ENCODE data around the gene ASXL1.

Gene ASXL1

DNA sequence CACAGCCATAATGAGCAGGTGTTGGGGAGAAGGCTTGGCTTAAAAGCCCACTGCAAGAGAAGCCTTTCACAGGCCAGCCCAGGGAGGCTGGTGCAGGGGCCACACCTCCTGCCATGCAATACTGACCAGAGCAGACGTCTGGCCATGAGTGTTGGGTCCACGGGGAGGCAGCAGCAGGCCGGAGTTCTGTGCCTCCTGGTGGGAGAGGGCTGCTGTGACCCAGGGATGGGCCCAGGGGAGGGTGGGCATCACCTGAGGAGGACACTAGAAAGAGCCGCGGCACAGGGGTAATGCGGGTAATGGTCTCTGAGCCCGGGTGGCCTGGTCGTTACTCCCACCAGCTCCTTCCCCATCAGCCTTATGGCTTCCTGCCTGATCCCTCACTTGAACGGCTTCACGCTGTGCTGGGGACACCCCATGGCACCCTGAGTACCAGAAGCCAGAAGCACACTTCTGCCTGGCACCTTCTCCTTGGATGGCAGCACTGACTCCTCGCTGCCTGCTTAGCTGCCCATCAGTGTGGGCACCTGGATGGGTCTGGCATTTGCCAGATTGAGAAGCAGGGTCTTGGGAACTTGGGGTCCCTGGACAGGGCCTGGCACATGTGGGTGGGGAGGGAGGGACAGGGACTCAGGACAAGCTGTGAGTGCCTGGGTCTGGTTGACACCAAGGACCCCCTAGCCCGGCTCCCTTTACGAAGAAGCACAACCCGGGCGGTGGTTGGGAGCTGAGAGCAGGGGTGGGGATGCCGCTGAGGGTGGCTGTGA is 108.8 kb downstream of the ASXL1 start:
- DNase-seq (ENCODE audit: low spot score), result no peak

GRCh38 chr20:32467506-32468312 is 109.6 kb downstream of the ASXL1 start:
- DNase-seq (ENCODE audit: low spot score), result no peak

GRCh38 chr20:32468313-32468640 is 110.1 kb downstream of the ASXL1 start:
- DNase-seq (ENCODE audit: low spot score), result no peak

DNA sequence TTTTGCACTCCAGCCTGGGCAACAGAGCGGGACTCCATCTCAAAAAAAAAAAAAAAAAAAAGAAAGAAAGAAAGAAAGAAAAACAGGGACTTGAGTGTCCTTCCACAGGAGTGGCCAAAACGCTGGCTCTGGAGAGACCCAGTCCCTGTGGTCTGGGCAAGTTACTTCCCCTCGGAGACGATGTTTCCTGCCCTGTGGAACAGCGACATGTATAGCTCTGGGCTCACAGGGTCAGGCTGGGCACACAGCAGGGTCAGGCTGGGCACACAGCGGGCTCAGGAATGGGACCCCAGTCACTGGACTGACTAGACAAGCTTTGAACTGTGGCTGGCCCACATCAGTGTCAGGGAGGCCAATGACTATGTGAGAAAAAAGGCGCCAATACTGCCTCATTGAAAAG is 110.7 kb downstream of the ASXL1 start:
- no peak for DNase-seq (ENCODE audit: low spot score)

DNA sequence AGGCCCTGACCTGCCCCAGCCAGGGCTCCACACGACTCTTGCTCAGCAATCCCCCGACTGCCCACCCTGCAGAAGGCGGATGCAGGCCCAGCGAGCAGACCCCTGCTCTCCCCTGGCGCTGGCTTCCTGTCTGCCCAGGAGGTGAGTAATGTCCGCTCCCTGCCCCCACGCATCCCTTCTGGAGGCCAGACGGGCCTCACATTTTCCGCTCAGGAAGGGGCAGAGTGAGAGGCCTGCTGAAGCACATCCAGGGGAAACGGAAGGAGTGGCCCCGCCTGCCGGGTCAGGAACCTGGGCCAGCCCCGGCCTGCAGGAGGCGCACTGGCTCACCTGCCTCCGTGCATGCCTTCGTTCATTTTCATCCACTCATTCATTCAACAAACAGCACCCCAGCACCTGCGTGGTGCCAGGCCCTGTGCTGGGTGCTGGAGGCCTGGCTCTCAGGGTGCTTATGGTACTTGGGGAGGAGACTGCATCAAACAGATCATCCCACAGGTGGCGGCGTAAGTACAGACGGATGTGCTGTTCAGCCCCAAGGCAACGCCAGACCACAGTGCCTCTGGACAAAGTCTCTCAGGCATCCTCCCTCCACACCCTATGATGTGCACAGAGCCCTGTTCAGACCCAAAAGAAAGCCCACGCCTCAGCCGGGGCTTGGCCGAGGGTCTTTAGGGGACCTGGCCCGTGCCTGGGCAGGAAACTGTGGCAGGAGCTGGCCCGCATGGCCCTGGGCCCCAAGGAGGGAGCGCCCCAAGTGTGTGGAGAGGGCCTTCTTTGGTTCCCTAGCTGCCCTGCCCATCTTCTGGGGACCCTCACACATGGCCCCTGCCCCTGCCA is 112.1 kb downstream of the ASXL1 start:
- DNase-seq (ENCODE audit: low spot score), result peak; percentile 64

DNA sequence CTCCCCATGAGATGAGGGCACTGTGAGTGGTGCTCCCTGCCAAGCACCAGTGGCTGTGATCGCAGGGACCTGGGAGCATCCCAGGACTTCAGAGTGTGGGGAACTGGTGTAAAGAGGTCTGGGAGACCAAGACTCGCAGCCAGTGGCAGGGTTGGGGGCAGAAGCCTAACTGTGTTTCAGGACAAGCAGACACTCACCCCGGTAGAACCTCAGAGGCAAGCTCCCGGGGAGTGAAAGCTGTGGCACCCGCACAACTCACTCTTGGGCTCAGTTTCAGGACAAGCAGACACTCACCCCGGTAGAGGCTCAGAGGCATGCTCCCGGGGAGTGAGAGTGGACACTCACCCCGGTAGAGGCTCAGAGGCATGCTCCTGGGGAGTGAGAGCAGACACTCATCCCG is 112.8 kb downstream of the ASXL1 start:
- DNase-seq (ENCODE audit: low spot score), result no peak

DNA sequence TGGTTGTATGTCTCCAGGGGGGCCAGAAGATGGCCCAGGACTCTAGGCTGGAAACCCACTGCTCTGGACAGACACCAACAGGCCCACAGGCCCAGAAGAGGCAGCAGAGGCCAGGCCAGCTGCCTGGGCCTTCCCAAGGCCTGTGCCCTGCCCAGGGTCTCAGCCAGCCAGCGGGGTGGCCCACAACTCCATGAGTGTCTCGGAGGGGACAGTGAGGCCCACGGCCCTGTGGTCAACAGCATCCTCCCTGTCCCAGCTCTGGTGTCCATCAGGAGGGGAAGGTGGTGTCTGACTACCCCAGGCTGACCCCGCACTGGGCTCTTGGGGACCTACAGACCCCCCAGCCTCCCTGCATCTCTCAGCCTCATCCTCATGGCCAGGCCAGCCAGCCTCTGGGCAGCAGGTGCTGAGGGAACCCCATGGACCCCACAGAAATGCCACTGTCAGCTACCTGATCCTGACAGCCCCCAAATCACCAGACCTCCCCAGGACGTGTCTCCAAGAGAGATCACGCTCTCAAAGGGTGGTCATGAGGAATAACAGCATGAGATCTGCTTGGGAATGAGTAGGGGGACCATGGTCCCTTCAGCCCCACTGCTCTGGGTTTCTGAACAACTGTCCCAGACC is 114.6 kb downstream of the ASXL1 start:
- DNase-seq (ENCODE audit: low spot score), result no peak

DNA sequence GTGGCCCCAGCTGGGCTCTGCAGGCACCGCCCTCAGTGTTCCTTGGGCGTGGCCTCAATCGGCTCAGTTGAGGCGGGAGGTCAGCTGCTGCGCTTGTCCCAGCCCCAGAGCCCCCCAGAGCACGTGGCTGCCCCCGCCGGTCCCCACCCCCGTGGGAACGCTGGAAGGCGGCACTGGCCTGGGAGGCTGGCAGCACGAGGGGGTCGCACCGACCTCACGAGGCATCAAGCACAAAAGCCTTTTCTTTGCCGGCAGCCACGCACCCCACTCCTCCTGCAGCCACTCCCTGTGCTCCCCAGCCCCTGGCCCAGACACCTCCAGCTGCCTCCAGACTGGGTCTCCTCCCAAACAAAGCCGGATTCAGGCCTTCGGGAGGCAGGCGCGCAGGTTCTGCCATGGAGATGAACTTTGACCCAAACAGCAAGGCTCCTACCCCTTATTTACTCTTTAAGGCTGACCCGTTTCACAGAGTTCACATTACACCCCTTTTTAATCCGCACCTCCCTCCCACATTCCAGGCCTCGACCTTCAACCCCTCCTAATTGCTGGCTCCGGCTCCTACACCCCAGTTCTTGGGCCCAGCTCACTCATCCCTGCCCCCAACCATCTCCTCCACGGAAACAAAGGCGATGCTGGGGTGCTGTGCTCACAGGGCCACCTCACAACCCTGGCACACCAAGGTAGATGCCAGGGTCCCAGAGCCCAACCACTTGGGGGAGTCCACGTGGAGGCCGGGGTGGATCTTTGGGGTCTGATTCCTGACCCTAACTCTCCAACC is 115.3 kb downstream of the ASXL1 start:
- DNase-seq (ENCODE audit: low spot score), result no peak

- DNase-seq (ENCODE audit: low spot score), result peak; percentile 40
These were observed 116.0 kb downstream of the ASXL1 start for GRCh38 chr20:32474009-32474716.

- no peak for DNase-seq (ENCODE audit: low spot score)
These were observed 116.5 kb downstream of the ASXL1 start for GRCh38 chr20:32474717-32474966.

- peak; percentile 99 for DNase-seq (ENCODE audit: low spot score)
These were observed 117.1 kb downstream of the ASXL1 start for GRCh38 chr20:32474967-32475811.

DNA sequence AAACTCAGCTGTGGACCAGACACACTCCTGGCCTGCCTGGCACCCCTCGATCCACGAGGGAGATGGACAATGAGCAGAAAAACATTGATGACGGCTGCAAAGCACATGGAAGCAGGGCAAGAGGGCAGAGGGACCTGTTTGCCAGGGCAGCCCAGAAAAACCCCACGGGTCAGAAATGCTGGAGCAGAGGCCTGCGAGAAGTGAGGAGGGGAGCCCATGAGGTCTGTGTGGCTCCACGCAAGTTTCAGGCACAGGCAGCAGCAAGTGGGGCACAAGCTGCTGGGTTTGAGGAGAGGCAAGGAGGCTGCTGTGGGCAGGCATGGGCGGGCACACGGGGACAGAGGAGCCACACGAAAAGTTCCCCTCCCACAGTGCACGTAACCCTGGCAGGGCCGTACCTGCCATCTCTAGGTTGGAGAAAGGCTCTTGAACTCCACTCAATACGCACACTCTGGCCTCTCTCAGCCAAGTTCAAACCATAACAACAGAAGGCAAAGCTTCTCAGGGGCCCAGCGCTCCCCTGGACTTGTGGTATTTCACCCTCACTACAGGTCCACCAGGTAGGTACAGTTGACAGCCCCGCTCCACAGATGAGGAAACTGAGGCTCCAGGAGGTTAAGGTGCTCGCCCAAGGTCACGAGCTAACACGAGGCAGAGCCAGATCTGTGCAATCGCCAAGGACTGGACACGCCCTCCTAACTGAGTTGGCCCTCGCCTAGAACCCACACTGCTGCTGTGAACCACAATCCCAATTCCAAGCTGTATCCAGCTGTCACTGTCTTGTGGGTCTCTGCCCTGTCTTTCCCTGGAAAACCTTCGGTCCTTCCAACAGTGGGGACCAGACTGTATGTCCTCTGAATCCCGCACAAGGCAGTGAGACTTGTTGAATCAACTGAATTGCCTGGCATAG is 118.8 kb downstream of the ASXL1 start:
- no peak for DNase-seq (ENCODE audit: low spot score)

DNA sequence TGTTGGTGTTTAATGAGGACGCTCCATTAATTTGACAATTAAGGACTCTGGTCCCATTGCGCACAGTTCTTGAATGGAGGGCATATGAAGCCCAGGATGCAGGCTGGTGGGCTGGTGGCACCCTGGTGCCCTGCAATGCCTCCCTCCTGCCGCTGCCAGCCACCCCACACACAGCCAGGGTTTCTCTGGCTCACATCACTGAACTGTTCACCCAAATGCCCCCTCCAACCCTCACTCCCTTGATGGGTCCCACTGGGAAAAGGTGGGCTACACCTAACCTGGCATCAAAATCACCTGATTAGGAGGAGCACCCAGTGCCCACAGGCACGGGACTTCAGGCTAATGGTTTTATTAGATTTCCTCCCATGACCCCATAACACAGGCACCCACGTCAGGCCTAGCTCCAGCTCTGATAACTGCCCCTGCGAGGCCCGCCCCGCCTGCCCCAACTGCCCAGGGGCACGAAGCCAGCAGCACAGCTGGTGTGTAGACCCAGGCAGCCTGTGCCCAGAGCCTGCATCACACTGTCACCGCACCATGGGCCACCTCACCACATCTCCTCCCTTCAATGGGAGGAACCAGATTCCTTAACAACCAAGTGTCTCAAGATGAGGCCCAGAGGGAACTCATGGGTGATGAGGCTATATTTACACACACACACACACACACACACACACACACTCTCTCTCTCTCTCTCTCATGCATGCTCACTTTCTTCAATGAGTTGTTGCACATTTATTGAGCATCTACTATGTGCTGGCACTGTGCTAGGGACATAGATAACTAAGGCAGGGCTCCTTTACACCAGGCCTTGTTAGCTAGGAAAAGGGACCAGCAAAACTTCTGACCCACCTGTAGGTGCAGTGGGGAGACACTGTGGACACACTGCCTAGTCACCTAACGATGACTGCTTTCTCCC is 119.7 kb downstream of the ASXL1 start:
- DNase-seq (ENCODE audit: low spot score), result no peak

- no peak for DNase-seq (ENCODE audit: low spot score)
These were observed 120.4 kb downstream of the ASXL1 start for GRCh38 chr20:32478576-32478975.

DNA sequence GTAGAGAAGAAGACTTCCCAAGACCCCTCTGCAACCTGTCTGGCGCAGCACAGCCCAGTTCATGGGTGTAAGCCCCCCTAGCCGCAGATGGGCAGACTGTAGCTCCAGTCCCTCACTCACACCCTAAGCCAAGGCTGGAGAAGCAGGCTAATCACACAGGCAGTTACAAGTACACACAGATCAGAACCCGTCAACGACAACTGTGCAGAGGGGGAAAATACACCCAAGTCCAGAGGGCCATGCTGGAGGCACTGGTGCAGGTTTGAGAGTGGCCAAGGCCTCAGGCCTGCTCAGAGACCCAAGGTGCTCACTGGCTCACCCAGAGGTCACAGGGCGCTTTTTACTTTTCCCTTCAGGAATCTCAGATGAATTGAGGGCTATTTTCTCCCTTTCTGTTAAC is 120.9 kb downstream of the ASXL1 start:
- no peak for DNase-seq (ENCODE audit: low spot score)

DNA sequence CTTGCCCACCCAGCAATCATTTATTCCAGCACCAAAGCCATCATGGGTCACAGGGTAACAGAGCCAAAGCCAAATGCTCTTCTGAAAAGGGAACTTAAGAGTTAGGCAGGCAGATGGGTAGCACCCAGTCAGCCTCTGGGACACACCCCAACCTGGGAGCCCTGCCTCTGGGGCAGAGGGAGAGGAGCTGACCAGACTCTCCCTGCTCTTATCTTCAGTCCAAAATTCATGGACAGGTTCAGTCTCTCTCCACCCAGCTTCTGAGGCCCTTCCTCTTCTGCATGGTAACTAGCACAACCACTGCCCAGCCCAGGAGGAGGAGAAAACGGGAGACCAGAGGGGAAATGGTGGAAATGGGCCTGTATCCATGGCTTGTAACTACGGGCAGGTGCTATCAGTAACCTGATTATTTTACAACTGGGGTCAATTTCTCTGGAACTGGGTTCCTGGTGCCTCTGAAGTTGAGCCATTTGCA is 121.6 kb downstream of the ASXL1 start:
- DNase-seq (ENCODE audit: low spot score), result no peak

GRCh38 chr20:32480371-32481241 is 122.5 kb downstream of the ASXL1 start:
- DNase-seq (ENCODE audit: low spot score), result no peak
